NCI-H1694 treated with DMSO at 0.1 percent for 48 hours (cell line): ENCODE measurements around the gene STK39.
"Not testable (repeated sequence)": the region's sequence is repeated elsewhere in the genome, so short reads cannot be mapped to it uniquely, and the experiment has no call there.

Experiments
- DNase-seq: peaks from one replicate; lab custom pipeline; 2025; lab: John Stamatoyannopoulos, UW

STK39 gene

DNA sequence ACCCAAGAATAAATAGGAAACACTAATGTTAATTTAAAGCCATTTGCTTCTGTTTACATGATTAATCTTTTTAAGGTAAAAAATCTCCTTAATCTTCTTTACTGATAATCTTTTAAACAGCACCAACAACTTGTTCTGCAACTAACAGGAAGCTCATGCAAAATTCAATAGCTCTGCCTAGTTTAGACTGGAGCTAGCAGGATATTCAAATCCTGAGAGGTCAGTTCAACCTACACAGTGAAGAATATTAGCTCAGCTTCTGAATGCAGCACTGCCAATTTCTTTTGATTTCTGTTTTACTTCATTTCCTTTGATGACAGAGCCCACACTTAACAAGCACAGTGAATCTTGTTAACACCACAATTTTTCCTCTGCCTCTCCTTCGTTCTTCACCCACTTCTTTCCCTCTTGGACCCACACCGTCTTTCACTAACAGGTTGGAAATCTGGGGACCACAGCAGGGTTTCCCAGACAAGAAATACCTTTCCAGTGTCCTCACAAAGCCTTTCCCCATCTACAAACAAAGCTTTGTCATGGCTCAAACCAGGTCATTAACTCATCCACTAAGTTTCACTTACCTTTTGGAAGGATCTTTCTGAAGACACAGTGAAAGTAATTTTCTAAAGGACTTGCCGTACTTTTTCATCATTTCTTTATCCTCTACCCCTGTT, 109.8 kb downstream of the STK39 start:
- no peak for DNase-seq

DNA sequence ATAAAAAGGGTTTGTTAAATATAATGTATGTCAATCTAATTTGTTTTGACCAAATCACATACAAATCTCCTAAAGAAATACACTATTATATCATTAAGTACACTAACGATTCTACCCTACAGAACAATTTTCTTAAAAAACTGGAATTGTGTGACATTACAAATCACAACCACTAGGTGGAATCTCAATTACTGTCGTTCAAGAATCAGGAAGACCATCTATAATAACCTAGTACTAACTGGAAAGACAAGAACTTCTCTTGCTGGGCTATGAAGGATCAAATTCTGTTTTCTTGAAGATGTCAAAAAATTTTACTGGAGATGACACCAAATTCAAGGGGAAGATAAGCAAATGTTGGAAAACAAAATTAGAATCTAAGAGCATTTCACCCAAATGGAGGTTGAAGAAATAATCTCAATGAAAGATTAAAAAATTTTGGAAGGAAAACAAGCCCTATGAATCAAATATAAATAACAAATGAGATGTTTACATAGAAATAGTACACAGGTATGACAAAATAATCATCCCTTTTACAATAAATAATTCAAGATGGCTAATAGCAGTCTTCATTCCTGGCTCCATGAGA, 110.9 kb downstream of the STK39 start:
- peak; percentile 28 for DNase-seq

DNA sequence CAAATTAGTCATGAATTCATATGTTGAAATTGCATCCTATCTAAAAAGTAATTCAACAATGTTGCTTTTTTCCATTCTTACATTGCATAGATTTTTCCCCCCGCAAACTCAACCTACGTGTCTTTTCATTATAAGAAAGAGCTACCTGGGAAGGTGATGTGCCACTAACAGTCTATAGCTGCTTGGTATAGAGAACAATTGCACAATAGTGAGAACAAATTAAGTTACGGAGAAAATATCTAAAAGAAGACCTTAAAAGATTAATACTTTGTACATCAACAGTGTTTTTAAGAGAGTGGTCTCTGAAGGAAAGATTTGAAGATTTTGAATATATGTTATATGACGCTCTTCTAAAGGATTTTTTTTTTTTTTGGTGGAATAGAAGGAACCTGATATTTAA, 111.8 kb downstream of the STK39 start:
- DNase-seq: no peak

DNA sequence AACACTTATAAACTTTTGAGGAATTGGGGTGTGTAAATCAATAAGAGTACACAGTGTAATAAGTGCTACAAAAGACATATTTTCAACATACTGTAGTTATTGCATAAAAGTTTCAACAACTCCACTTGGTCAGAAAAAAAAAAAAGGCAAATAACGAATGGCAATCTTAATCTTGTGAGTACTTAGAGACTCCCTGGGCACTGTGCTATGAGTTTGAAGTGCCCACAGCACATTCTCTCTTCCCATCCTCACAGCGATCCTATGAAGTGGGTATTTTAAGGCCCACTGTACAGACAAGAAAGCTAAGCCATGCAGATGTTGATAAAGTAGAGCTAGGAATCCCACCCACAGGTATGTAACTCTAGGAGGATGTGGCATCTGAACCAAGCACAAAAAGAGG, 112.3 kb downstream of the STK39 start:
- no peak for DNase-seq

DNA sequence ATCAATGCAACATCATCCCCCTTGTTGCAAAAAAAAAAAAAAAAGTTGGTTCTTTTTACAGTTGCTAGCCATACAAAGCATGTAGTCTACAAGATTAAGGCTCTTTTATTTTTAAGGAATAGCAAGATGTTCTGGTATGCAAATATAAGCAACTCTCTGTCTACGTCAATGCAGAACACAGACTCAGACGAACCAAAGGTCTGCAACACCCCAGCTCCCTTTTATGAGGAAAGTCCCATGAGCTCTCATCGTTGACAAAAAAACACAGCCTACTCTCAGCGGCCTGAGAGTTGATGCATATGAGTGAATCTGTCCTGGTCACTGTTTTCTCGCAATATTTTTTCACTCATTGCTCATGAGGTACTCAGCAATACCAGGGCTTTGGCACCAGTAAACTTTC, 112.9 kb downstream of the STK39 start:
- DNase-seq: no peak

DNA sequence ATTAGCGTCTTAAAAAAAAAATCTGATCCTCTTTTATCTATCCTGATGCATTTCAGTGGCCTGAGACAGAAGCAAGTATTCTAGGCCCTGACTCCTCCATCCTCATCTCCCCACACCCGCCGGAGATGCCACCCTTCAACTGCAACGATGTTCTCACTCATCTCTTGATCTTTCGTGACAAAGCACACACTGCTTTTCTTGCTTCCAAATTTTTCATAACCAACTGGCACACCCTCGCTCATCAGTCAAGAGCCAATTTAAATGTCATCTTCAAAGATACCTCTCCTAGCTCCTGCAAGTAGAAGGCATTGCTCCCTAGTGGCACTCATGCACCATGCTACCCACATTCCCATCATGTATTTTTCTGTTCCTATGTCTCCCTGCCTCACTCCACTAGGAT, 115.0 kb downstream of the STK39 start:
- no peak for DNase-seq

DNA sequence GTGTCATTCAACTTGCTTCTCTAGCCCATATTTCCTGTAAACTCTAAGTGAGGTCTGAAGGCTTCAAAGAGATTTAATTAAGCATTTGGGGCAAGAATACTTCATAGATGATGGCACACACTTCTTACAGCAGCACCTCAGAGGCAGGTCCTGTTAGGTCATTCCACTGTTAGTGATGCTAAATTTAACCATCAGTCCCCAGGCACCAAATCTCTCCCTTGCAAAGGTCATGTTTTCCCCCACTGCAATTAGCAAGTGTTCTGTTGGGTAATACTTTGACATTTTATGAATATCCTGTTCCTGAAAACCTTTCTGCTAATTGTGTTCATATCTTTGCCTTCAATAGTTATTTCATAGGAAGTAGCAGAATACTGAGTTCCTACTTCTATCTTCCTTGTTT, 117.0 kb downstream of the STK39 start:
- no peak for DNase-seq

DNA sequence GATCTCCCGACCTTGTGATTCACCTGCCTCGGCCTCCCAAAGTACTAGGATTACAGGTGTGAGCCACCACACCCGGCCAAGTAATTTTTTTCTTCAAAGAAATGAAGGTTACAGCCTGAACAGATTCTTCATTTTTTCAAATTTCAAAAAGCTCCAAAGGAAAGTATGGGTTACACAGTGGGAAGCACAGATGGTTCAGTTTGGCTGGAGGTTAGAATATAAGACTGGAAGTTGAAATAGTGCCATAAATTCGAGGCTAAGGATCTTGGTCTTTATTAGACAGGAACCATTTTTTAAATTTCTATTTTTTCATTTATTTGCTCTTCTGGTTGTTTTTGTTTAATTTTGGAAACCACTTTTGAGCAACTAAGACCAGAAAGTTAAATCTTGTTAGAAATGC, 120.0 kb downstream of the STK39 start:
- DNase-seq: no peak

DNA sequence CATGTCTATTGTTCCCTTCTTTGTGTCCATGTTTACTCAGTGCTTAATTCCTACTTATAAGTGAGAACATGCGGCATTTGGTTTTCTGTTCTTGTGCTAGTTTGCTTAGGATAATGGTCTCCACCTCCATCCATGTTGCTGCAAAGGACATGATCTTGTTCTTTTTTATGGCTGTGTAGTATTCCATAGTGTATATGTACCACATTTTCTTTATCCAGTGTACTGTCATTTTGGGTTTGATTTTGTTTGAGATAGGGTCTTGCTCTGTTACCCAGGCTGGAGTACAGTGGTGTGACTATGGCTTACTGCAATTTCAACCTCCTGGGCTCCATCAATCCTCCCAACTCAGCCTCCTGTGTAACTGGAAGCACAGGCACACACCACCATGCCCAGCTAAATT, 125.2 kb downstream of the STK39 start:
- DNase-seq: not testable (repeated sequence)

DNA sequence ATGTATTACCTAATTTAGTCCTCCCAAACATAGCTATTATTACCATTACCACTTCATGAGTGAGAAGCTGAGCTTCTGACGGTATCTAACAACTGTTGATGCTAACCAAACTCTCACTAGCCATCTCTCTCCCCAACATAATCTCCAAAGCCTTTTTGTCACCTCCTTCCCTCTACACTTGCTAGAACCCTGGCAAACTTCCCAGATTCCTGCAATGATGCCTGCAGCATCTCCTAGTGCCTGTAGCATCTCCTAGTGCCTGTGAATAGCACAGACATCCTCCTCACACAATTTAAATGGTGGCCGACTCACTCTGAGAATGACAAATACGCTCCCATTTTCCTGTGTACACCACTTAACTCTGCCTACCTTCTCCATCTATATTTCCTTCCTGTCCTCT, 126.7 kb downstream of the STK39 start:
- no peak for DNase-seq

DNA sequence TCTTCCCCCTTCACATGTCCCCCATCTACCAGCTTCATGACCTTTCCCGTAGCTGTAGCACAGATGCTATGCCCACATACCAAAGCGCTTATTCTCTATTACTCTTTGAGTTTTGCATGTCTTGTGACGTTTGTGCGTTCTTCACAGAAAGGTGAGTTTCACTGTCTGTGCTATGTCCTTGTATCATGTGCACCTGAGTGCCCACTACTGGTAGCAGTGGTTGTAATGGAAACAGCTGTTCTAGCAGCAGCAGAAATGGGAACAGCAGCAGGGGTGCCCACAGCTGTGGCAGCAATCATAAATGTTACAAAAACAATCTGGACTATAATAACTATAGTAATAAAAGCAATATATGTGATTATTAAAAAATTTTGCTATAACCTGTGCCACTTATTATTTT, 127.1 kb downstream of the STK39 start:
- DNase-seq: no peak

DNA sequence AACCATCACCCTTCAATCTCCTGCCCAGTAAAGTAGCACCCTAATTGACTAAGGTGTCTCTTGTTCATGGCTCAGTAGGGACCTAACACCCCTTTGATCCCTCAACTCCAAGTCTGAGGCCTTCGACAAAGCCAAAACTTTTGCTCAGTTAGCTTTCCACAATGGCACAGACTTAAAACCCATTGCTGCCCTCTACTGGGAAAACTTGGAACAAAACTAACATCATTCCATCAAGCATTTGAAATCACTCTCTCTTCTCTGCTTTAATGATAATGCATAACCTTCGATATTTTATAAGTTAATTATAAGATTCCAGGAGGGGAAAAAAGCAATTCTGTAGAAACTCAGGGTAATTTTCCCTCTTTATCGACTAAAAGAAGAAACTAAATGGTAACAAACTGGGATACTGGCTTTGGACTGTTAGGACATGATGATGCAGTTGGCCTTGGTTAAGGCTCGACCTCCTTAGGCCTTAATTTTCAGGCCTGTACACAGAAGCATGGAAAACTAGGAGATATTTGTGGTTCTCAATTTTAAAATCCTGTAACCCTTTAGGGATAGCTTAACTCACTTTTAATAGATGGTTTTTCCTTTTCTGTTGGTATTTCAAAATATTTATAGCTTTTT, 127.8 kb downstream of the STK39 start:
- DNase-seq: peak; percentile 47

DNA sequence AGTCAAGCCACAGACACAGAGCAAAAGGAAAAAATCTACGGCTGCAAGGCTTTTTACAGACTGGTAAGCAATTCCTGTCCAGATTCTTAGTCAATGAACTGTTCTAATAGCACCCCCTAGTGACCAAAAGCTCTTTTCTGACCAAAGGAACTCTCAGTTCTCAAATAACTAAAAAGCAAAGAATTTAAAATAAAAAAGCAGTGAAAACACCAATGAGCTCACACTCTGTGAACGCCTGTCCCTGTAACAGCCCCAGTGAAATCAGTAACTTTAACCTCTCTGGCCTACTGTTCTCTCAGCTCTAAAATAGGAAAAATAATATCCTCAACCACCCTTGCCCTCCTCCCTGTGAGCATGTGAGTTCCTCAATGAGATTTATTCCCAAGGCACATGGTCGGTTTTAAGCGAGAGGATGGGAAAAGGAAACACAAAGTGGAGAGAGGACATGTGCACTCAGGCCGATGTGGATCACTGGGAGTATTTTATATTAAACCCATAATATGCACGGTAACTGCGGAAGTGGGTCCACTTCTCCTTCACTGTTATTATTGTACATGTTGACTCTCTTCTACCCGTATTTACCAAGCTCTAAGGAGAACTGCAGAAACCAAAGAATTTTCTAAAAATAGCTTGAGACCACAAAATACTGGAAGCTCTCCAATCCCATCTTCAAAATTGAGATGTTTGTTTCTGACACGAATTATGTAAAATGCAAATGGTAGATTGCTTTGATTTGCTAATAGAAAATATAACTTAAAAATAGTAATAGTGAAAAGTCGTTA, 128.5 kb downstream of the STK39 start:
- DNase-seq: peak; percentile 85

DNA sequence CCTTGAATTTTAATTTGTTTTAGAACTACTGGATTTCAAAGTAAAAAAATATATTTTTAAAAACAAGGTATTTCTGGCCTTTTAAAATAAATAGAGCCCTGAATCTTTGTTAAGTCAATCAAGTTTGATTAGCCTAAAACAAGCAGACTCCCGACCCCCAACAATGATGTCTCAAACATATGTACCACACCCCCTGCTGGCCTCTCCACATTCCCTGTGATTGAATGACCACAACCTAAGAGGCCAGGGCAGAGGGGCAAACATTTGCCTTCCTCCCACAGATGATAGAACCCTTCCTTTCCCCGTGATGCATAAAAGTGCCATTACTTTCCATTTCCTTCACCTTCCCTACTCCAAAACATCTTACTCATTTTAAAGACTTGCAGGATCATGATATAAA, 130.9 kb downstream of the STK39 start:
- no peak for DNase-seq

DNA sequence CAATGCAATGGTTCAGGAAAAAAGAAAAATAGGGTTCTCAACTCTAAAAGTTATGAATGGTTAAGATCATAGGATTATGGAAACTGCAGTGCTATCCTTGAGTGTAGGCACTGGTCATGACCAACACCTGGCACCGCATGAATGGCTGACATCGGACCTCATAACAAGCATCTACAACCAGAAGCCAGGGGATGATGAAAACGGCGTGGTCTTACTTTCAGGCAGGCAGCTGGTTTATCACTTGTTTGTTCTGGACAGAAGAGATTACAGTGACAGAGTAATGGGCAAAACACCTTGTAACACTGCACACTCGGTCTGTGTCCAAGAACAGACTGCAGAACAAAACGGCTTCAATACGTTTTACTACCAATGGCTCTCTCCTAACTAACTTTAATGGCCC, 132.8 kb downstream of the STK39 start:
- DNase-seq: no peak

DNA sequence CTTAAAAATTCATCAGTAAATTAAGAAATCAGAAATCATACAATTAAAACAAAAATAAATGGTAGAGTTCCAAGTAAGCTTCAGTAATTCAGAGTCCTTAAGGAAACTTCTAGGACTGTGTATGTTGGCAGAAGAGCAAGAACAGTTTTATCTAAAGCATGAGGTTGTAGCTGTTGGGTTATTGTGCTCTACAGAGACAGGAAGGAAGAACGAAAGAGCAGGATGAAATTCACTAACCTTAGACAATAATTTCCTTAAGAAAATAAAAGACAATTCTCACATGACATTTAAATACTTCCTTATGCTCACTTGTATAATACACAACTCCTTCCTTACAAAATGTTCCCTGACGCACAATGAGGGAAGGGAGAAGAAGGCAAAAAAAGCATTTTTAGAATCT, 133.4 kb downstream of the STK39 start:
- DNase-seq: no peak

DNA sequence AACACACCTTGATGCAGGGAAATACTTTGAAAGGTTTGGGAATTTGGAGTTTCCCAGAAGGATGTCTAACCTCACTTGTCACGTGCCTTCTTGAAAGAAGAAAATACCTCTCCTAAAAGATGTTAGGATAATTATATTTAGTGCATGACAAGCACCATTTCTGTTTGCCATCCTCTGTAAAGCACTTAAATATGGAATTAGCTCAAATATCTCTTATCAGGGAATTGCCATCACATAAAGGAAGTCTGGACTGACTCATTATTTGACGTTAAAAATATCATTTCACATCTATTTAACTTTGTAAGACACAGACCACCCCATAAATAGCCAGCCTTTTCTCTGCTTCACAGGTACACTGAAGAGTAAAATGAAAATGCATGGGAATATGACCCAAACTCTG, 140.1 kb downstream of the STK39 start:
- DNase-seq: no peak

DNA sequence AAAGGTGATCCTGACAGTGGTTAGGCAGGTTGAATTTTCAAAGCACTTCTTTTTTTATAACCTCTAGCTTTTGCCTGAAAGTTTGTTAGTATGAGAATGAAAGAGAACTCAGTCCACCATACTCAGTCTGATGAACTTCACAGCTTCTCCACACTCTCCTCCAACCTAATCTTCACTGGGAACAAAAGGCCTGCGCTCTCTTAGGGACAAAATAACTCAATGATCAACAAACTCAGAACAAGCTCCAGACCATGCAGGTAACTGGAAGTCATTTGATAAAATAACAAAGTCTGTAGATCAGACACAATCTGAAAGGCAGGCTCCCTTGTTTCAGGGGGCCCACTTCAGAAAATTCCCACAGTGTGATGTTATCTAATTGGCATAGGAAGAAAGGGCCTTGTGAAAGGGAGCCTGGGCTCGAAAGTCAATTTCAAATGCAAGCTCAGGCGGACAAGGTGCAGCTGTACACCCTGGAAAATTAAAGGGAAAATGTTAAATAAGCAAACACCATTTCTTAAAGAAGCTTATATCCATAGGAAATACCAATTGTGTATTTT, 142.2 kb downstream of the STK39 start:
- DNase-seq: no peak

DNA sequence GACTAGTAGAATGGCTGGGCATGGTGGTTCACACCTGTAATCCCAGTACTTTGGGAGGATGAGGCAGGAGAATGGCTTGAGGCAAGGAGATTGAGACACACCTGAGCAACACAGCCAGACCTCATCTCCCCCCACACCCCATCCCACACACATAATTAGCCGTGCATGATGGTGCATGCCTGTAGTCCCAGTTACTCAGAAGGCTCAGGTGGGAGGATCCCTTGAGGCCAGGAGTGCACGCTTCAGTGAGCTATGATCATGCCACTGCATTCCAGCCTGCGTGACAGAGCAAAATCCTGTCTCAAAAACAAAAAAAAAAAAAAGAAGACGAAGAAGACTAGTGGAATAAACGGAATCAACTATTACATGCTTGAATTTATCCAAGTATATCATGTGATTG, 150.0 kb downstream of the STK39 start:
- no peak for DNase-seq

DNA sequence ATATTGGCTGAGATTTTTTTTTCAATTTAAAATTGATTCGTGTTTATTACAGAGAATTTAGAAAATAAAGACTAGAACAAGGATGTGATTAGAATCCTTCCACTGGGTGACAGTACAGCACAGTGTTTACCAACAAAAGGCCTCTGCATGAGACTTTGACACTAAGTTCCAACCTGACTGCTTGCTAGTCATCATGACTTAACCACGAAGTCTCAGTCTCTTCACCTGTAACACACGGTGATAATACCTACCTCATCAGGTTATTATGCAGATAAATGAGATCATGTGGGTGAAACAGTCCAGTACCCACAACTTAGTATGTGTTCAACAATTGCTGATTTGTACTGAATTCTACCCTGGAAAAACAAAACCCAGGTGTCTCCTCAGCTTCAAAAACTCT, 151.2 kb downstream of the STK39 start:
- no peak for DNase-seq

DNA sequence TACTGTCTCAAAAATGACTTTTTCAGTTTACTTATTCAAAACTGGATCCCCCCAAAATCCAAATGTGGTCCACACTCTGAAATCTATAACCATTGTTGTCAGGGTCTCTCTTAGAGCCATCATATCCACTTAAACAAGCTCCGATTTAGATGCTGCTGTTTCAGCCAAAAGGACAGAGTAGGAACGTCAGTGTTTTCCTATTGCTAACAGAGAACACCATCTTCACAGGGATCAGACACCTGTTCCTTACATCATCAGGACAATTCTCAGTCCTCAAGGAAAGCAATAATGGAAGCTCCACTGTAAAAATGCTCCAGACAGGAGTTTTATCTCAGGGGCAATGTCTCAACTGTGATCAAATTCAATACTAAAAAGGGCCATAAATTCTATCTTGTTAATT, 155.4 kb downstream of the STK39 start:
- DNase-seq: no peak

DNA sequence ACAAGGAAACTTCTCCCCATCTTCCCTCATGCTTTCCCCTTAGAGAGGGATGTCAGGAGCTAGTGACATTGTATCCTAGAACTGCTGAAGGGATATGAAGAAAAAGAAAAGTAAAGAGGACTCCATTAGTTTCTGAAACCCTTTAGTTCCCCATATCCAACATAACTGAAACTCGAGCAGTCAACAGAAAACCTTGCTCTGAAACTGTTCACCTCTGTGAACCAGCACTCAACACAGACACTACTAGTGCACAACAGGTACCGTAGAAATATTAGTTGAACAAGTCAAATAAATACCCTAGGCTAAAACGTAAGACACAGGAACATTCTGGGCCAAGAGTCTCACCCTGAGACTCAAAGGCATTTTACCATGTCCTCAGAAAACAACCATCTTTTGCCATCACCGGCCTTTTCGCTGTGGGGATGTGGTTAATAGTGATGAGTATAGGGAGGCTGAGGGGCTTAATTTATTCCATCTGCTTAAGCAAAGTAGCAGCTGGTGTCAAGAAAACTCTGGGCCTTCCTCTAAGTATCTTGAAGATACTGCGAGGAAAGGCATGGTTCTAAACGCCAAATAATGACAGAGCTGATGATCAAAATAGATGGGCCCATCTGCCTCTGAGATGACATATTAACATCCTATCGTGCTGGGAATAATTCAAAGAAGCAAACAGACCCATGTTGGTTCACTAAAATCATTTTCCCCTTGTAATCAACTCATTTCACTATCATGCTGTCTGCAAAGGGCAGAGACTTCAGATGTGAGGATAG, 156.8 kb downstream of the STK39 start:
- DNase-seq: no peak
